DND-41 (cell line): ENCODE measurements around the gene BEND4.

Source experiments
- ATAC-seq: fragments of 200-7000 bp; cut with Tn5 transposase; 3 replicates; pipeline ENCODE4 v1.9.1; 2021; ENCODE audit warnings: low read depth; ENCODE audit not compliant: insufficient read depth
- DNase-seq: peaks from one replicate; pipeline ENCODE4 v3.0.0-alpha.2; 2020
- H2AFZ ChIP-seq: 2 replicates; pipeline ENCODE4 v1.6.0; 2012; ENCODE audit warnings: low read depth, low read length
- H3K27ac ChIP-seq: 2 replicates; pipeline ENCODE4 v1.5.1; 2012; ENCODE audit warnings: low read length, inconsistent platforms
- H3K27me3 ChIP-seq: fragments of 200-600 bp; sonication (generic); 2 replicates; pipeline ENCODE4 v1.6.0; 2012; ENCODE audit warnings: low read length, mild to moderate bottlenecking, inconsistent platforms; ENCODE audit not compliant: insufficient read depth, poor library complexity
- H3K36me3 ChIP-seq: 2 replicates; pipeline ENCODE4 v1.5.1; 2012; ENCODE audit warnings: low read length, inconsistent platforms; ENCODE audit not compliant: insufficient read depth
- H3K4me1 ChIP-seq: 2 replicates; pipeline ENCODE4 v1.5.1; 2012; ENCODE audit warnings: mild to moderate bottlenecking, low read length; ENCODE audit not compliant: insufficient read depth
- H3K4me2 ChIP-seq: 2 replicates; pipeline ENCODE4 v1.6.0; 2012; ENCODE audit warnings: mild to moderate bottlenecking, moderate library complexity, low read length, inconsistent platforms; ENCODE audit not compliant: insufficient read depth
- H3K4me3 ChIP-seq, 2 experiments: fragments of 200-600 bp in 1 of 2; shearing (Covaris generic) in 1 of 2; 2 replicates each; pipeline ENCODE4 v1.5.1; 2012 to 2016; ENCODE audit warnings: inconsistent platforms in 2 of 2, low read length in 2 of 2, mild to moderate bottlenecking in 2 of 2, low read depth in 1 of 2, moderate library complexity in 1 of 2
- H3K79me2 ChIP-seq: 2 replicates; pipeline ENCODE4 v1.6.0; 2012; ENCODE audit warnings: low read length, inconsistent platforms; ENCODE audit not compliant: insufficient read depth
- H3K9ac ChIP-seq: 2 replicates; pipeline ENCODE4 v1.6.0; 2012; ENCODE audit warnings: low read depth, mild to moderate bottlenecking, inconsistent platforms, low read length, moderate library complexity
- H3K9me3 ChIP-seq: 2 replicates; pipeline ENCODE4 v1.5.1; 2012; ENCODE audit warnings: low read length, moderate library complexity, mild to moderate bottlenecking, inconsistent platforms; ENCODE audit not compliant: insufficient read depth, severe bottlenecking
- H4K20me1 ChIP-seq: 2 replicates; pipeline ENCODE4 v1.6.0; 2012; ENCODE audit warnings: low read length; ENCODE audit not compliant: insufficient read depth
- EZH2 ChIP-seq: IDR thresholded peaks from 3 replicates; pipeline ENCODE4 v1.6.1; 2012; ENCODE audit warnings: borderline replicate concordance, low read depth, mild to moderate bottlenecking, moderate library complexity, low read length, inconsistent platforms; ENCODE audit not compliant: severe bottlenecking
- TF ChIP-seq, protein P1 (sequence below): IDR thresholded peaks from 2 replicates; pipeline ENCODE4 v1.5.1; 2012; ENCODE audit warnings: borderline replicate concordance, low read length, moderate library complexity, mild to moderate bottlenecking; ENCODE audit not compliant: poor library complexity, severe bottlenecking; ENCODE audit errors: extremely low read depth

BEND4 gene

DNA sequence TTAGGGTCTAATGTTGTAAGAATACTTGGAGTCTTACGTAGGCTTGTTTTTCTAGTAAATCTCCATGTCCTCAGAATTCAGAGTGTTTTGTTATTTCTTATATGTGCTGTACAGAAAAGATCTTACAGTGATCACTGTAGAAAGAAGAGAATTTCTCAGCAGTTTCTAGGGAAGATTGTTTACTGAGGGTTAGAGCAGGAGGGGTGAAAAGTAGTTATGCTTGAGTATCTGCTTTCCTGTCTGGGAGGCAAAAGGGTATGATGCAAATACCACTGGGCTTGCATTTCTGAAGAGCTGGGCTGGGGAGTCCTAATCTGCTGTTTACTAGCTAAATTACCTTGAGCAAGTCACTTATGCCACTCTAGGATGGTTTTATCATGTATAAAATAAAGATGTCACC lies 78.2 kb downstream of the BEND4 start:
- Histone ChIP-seq H2AFZ (no peak overlapping the region), H3K27me3 (no peaks in the 10 kb centered on the region)
- DNase-seq: no peak

DNA sequence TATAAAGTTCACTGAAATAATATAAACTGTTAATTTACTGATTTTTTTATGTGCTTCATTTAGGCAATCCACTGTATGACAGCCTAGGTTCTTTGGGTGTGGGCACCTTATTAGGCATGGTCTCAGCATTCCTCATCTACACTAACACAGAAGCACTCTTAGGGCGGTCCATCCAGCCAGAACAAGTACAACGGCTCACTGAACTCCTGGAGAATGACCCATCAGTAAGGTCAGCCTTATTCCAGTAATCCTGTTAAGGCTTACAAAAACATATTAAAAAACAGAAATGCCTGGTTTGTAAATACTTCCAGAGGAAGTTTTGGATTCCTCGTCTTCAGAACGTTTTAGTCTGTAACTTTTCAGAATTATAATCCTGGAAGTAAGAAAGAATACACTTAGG lies 82.0 kb downstream of the BEND4 start:
- no peaks in the 10 kb centered on the region for H3K4me1 ChIP-seq
- no peak overlapping the region for H3K4me3 ChIP-seq
- TF ChIP-seq EZH2: no peak
- TF ChIP-seq, protein P1, sequence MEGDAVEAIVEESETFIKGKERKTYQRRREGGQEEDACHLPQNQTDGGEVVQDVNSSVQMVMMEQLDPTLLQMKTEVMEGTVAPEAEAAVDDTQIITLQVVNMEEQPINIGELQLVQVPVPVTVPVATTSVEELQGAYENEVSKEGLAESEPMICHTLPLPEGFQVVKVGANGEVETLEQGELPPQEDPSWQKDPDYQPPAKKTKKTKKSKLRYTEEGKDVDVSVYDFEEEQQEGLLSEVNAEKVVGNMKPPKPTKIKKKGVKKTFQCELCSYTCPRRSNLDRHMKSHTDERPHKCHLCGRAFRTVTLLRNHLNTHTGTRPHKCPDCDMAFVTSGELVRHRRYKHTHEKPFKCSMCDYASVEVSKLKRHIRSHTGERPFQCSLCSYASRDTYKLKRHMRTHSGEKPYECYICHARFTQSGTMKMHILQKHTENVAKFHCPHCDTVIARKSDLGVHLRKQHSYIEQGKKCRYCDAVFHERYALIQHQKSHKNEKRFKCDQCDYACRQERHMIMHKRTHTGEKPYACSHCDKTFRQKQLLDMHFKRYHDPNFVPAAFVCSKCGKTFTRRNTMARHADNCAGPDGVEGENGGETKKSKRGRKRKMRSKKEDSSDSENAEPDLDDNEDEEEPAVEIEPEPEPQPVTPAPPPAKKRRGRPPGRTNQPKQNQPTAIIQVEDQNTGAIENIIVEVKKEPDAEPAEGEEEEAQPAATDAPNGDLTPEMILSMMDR: no peak
- H2AFZ ChIP-seq: no peak overlapping the region
- H3K9ac ChIP-seq: no peak overlapping the region
- ATAC-seq (no peak), DNase-seq (no peak)
- H3K79me2 ChIP-seq: no peaks in the 10 kb centered on the region
- no peaks in the 10 kb centered on the region for H3K9me3 ChIP-seq
- no peaks in the 10 kb centered on the region for H4K20me1 ChIP-seq
- H3K27ac ChIP-seq: no peak overlapping the region
- peaks cover 22% of the 10 kb centered on the region for H3K36me3 ChIP-seq
- no peaks in the 10 kb centered on the region for H3K27me3 ChIP-seq
- H3K4me2 ChIP-seq: no peak overlapping the region

More for the DNA sequence above, 78.2 kb downstream of the BEND4 start:
- H3K79me2 ChIP-seq: no peaks in the 10 kb centered on the region
- TF ChIP-seq, protein P1: no peak
- H3K4me1 ChIP-seq: no peaks in the 10 kb centered on the region
- H3K27ac ChIP-seq: no peak overlapping the region
- ATAC-seq: no peak
- peaks cover 11% of the 10 kb centered on the region for H3K36me3 ChIP-seq
- H3K4me3 ChIP-seq: no peak overlapping the region
- no peaks in the 10 kb centered on the region for H4K20me1 ChIP-seq
- no peak overlapping the region for H3K9ac ChIP-seq
- no peak overlapping the region for H3K4me2 ChIP-seq
- H3K9me3 ChIP-seq: no peaks in the 10 kb centered on the region

DNA sequence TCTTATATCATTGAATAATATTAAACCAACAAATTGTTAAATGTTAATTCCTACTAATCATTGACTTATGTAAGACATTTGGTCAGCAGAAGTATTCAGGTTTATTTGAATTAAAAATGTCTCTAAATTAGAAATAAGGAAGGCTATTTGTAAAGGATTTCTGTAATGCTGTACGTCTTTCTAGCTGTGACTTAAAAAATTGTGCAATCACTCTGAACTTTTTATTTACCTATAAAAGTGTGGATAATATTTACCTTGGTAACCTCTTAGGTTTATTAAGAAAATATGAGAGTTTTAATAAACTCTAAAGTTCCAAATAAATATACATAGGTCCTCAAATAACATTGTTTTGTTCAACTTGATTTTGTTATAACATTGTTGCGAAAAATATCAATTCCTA lies 85.2 kb downstream of the BEND4 start:
- H3K4me3 ChIP-seq: no peak overlapping the region
- no peak overlapping the region for H3K27ac ChIP-seq
- TF ChIP-seq, protein P1: no peak
- no peak for TF ChIP-seq EZH2
- no peaks in the 10 kb centered on the region for H3K9me3 ChIP-seq
- H3K9ac ChIP-seq: no peak overlapping the region
- H3K4me1 ChIP-seq: no peaks in the 10 kb centered on the region
- H3K27me3 ChIP-seq: no peaks in the 10 kb centered on the region
- peaks cover 30% of the 10 kb centered on the region for H3K36me3 ChIP-seq
- ATAC-seq: no peak
- no peaks in the 10 kb centered on the region for H4K20me1 ChIP-seq
- no peak overlapping the region for H3K4me2 ChIP-seq
- DNase-seq: no peak
- no peaks in the 10 kb centered on the region for H3K79me2 ChIP-seq
- H2AFZ ChIP-seq: no peak overlapping the region

DNA sequence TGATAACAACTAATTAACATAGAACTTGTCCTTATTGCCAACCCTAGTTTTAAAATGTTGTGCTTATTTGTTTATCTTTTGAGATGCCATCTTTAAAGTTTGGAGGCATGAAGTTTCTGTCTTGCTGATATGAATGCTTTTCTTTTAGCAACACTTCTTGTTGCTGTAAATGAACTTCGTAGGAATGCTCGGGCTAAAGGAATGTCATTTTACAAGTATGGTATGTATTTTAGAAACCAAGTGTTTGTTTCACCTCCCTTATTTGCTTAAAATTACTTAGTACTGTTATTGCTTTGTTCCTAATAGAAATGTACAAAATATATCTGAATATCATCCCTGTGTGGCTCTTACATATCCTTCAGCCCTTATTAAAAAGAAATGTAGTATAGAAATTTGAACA lies 86.1 kb downstream of the BEND4 start:
- H3K4me1 ChIP-seq: no peaks in the 10 kb centered on the region
- H3K4me2 ChIP-seq: no peak overlapping the region
- no peaks in the 10 kb centered on the region for H3K27me3 ChIP-seq
- no peak for ATAC-seq
- DNase-seq: no peak
- H3K9ac ChIP-seq: no peak overlapping the region
- H3K4me3 ChIP-seq: no peak overlapping the region
- peaks cover 30% of the 10 kb centered on the region for H3K36me3 ChIP-seq
- H3K79me2 ChIP-seq: no peaks in the 10 kb centered on the region
- H3K9me3 ChIP-seq: no peaks in the 10 kb centered on the region
- no peaks in the 10 kb centered on the region for H4K20me1 ChIP-seq
- TF ChIP-seq EZH2: no peak
- TF ChIP-seq, protein P1: no peak
- no peak overlapping the region for H2AFZ ChIP-seq
- no peak overlapping the region for H3K27ac ChIP-seq
